Erythroblast (primary cell): ENCODE results near the gene NABP2.

Source experiments
- GATA1 ChIP-seq: IDR thresholded peaks from 2 replicates; pipeline ENCODE4 v1.6.1; 2011; ENCODE audit warnings: low read depth, mild to moderate bottlenecking, control low read depth, low read length, moderate library complexity
- POLR2A ChIP-seq: IDR thresholded peaks from 2 replicates; pipeline ENCODE4 v1.6.1; 2011; ENCODE audit warnings: mild to moderate bottlenecking, low read length

GRCh38 chr12:56271031-56271430 is 46.9 kb downstream of the NABP2 start:
- TF ChIP-seq POLR2A, result no peak
- no peak for TF ChIP-seq GATA1
